Upper lobe of left lung (tissue), 6 donors: ENCODE results near the gene PDPR. TPM values are rescaled to one million over a fixed set of nuclear protein-coding genes. Genes with fewer than 3 reads are reported as not detected.

Source experiments
- ATAC-seq, 2 donors: fragments of 200-7000 bp; cut with Tn5 transposase; one replicate each; pipeline ENCODE4 v1.9.1; 2022; ENCODE audit warnings: mild to moderate bottlenecking in 2 of 2, moderate library complexity in 2 of 2; ENCODE audit not compliant: low FRiP score in 2 of 2
- DNase-seq, 2 donors: peaks; one replicate each; pipeline ENCODE4 v3.0.0-alpha.2; 2019 to 2020
- H3K27ac ChIP-seq, 4 donors: fragments of 200-600 bp; sonication (generic); one replicate each; pipeline ENCODE4 v1.5.1; 2016 to 2019
- H3K27me3 ChIP-seq, 4 donors: fragments of 200-600 bp; sonication (generic); one replicate each; pipeline ENCODE4 v1.5.1; 2017 to 2019
- H3K36me3 ChIP-seq, 4 donors: fragments of 200-600 bp; sonication (generic); one replicate each; pipeline ENCODE4 v1.5.1; 2016 to 2019
- H3K4me1 ChIP-seq, 4 donors: fragments of 200-600 bp; sonication (generic); one replicate each; pipeline ENCODE4 v1.5.1; 2018 to 2019
- H3K4me3 ChIP-seq, 4 donors: fragments of 200-600 bp; sonication (generic); one replicate each; pipeline ENCODE4 v1.5.1; 2017 to 2019; ENCODE audit warnings: mild to moderate bottlenecking in 2 of 4, moderate library complexity in 1 of 4
- H3K9me3 ChIP-seq, 4 donors: fragments of 200-600 bp; sonication (generic); one replicate each; pipeline ENCODE4 v1.5.1; 2018 to 2019
- CTCF ChIP-seq, 6 experiments: fragments of 450-650 bp in 4 of 6; fragments of 200-600 bp in 2 of 6; sonication (generic) in 2 of 6; IDR thresholded peaks; one replicate each; pipeline ENCODE4 v1.5.1; 2016 to 2019; ENCODE audit warnings: antibody characterized with exemption in 6 of 6
- EP300 ChIP-seq, 4 donors: sonication (generic); formaldehyde crosslinking; IDR thresholded peaks; one replicate each; pipeline ENCODE4 v1.5.1; 2017; ENCODE audit warnings: antibody characterized with exemption in 4 of 4, control low read depth in 2 of 4
- POLR2A ChIP-seq, 4 donors: fragments of 450-650 bp; IDR thresholded peaks; one replicate each; pipeline ENCODE4 v1.5.1; 2016 to 2017; ENCODE audit warnings: antibody characterized with exemption in 4 of 4, mild to moderate bottlenecking in 2 of 4
- POLR2AphosphoS5 ChIP-seq, 2 donors: sonication (generic); formaldehyde crosslinking; IDR thresholded peaks; one replicate each; pipeline ENCODE4 v1.5.1; 2017; ENCODE audit warnings: antibody characterized with exemption in 2 of 2
- WGBS, 2 donors: methylation state at CpG; one replicate each; pipeline ENCODE4 v1.1.5; 2017 to 2018; 5-methylcytosine and 5-hydroxymethylcytosine counted together
- total RNA-seq, 6 donors: library from RNA; depleted of rRNA in 4 of 6; stranded (reverse); fragments of >200 nt in 4 of 6; gene quantifications; one replicate each; pipeline versions ENCODE4 v1.1.0 to v1.2.1, GENCODE V29; 2016 to 2021
- donor health status: DM: no; HTN: no; CAD: no; lungs with moderate emphysema.
- donor health status: DM: no; HTN: yes; CAD: no; lungs with severe emphysema.

Gene PDPR
- total RNA-seq, 6 donors from 2014 or later: 15.2 to 46.1 (median 21.9) TPM

- 86 to 89% methylated on average over 8 of the region's 8 CpGs for WGBS, 2 donors
- no peaks in the 10 kb centered on the region for H3K9me3 ChIP-seq
- no peaks in the 10 kb centered on the region for H3K4me1 ChIP-seq
- ATAC-seq (no peak), DNase-seq (no peak)
- H3K4me3 ChIP-seq: no peak overlapping the region
- TF ChIP-seq EP300 (IDR thresholded peaks at IDR 0.05): no peak
- TF ChIP-seq POLR2A (IDR thresholded peaks at IDR 0.05): no peak
- H3K27ac ChIP-seq: no peak overlapping the region
- no peaks in the 10 kb centered on the region for H3K27me3 ChIP-seq
- peaks cover 59 to 100% (median 90%) of the 10 kb centered on the region in 4 donors for H3K36me3 ChIP-seq
These were observed 43.5 kb downstream of the PDPR start for GRCh38 chr16:70157477-70158260.

- ATAC-seq (no peak), DNase-seq (no peak)
- peaks cover 54 to 96% (median 85%) of the 10 kb centered on the region in 4 donors for H3K36me3 ChIP-seq
- no peaks in the 10 kb centered on the region for H3K4me1 ChIP-seq
- no peak overlapping the region for H3K4me3 ChIP-seq
- no peak overlapping the region for H3K27ac ChIP-seq
- TF ChIP-seq EP300 (IDR thresholded peaks at IDR 0.05) (no peak), CTCF (IDR thresholded peaks at IDR 0.05) (no peak), POLR2AphosphoS5 (IDR thresholded peaks at IDR 0.05) (no peak), POLR2A (IDR thresholded peaks at IDR 0.05) (no peak)
- 83 to 87% methylated on average over 7 of the region's 7 CpGs for WGBS, 2 donors
- no peaks in the 10 kb centered on the region for H3K27me3 ChIP-seq
- H3K9me3 ChIP-seq: no peaks in the 10 kb centered on the region
These were observed 44.3 kb downstream of the PDPR start for GRCh38 chr16:70158261-70158939.

- no peak overlapping the region for H3K27ac ChIP-seq
- H3K4me1 ChIP-seq: no peaks in the 10 kb centered on the region
- H3K9me3 ChIP-seq: no peaks in the 10 kb centered on the region
- no peak for TF ChIP-seq EP300 (IDR thresholded peaks at IDR 0.05)
- TF ChIP-seq CTCF (IDR thresholded peaks at IDR 0.05): no peak
- TF ChIP-seq POLR2AphosphoS5 (IDR thresholded peaks at IDR 0.05): no peak
- no peak for TF ChIP-seq POLR2A (IDR thresholded peaks at IDR 0.05)
- H3K27me3 ChIP-seq: no peaks in the 10 kb centered on the region
- peaks cover 45 to 83% (median 73%) of the 10 kb centered on the region in 4 donors for H3K36me3 ChIP-seq
- ATAC-seq (no peak), DNase-seq (no peak)
- 79 to 82% methylated on average over 9 of the region's 9 CpGs for WGBS, 2 donors
- no peak overlapping the region for H3K4me3 ChIP-seq
These were observed 45.5 kb downstream of the PDPR start for GRCh38 chr16:70159355-70160348.

GRCh38 chr16:70160388-70160787 lies 46.3 kb downstream of the PDPR start:
- Histone ChIP-seq H3K27me3 (no peaks in the 10 kb centered on the region), H3K4me1 (no peaks in the 10 kb centered on the region), H3K36me3 (peaks cover 45 to 76% (median 66%) of the 10 kb centered on the region in 4 donors), H3K4me3 (no peak overlapping the region), H3K27ac (no peak overlapping the region), H3K9me3 (no peaks in the 10 kb centered on the region)
- DNase-seq (no peak), ATAC-seq (no peak)
- 93 to 94% methylated on average over 6 of the region's 6 CpGs for WGBS, 2 donors
- TF ChIP-seq CTCF (IDR thresholded peaks at IDR 0.05): no peak
- no peak for TF ChIP-seq POLR2AphosphoS5 (IDR thresholded peaks at IDR 0.05)
- TF ChIP-seq EP300 (IDR thresholded peaks at IDR 0.05): no peak
- TF ChIP-seq POLR2A (IDR thresholded peaks at IDR 0.05): no peak
